ENCODE results near the gene HOXA6.

The HOXA6 gene

GRCh38 chr7:27117887-27118491 lies 29.6 kb downstream of the HOXA6 start:
- DNase-seq = no peak

- DNase-seq = no peak
Measured at GRCh38 chr7:27116962-27117886, 30.4 kb downstream of the HOXA6 start.

GRCh38 chr7:27116031-27116961 lies 31.3 kb downstream of the HOXA6 start:
- DNase-seq = no peak

GRCh38 chr7:27115221-27116026 lies 32.1 kb downstream of the HOXA6 start:
- no peak for DNase-seq

- no peak for DNase-seq
Measured at GRCh38 chr7:27114881-27115220, 32.7 kb downstream of the HOXA6 start.

GRCh38 chr7:27113991-27114769 lies 33.4 kb downstream of the HOXA6 start:
- no peak for DNase-seq

- no peak for DNase-seq
Measured at GRCh38 chr7:27112955-27113949, 34.3 kb downstream of the HOXA6 start.

- DNase-seq = no peak
Measured at GRCh38 chr7:27112361-27112760, 35.2 kb downstream of the HOXA6 start.

GRCh38 chr7:27111751-27112277 lies 35.8 kb downstream of the HOXA6 start:
- DNase-seq = no peak

GRCh38 chr7:27111042-27111750 lies 36.4 kb downstream of the HOXA6 start:
- no peak for DNase-seq

GRCh38 chr7:27110186-27111031 lies 37.2 kb downstream of the HOXA6 start:
- DNase-seq = no peak

- no peak for DNase-seq
Measured at GRCh38 chr7:27109466-27110185, 37.9 kb downstream of the HOXA6 start.

GRCh38 chr7:27108390-27109127 lies 39.0 kb downstream of the HOXA6 start:
- no peak for DNase-seq

GRCh38 chr7:27107391-27108381 lies 39.9 kb downstream of the HOXA6 start:
- DNase-seq = no peak

- DNase-seq = no peak
Measured at GRCh38 chr7:27106901-27107240, 40.7 kb downstream of the HOXA6 start.
